Body of pancreas (tissue), 4 donors: ENCODE data around the gene PHC2.

ENCODE experiments used
- CTCF ChIP-seq, 7 experiments: fragments of 450-650 bp in 4 of 7; fragments of 200-600 bp in 3 of 7; sonication (generic) in 3 of 7; IDR thresholded peaks; one replicate each; pipeline ENCODE4 v1.5.1; 2016 to 2019; ENCODE audit warnings: antibody characterized with exemption in 7 of 7
- POLR2A ChIP-seq, 3 donors: fragments of 450-650 bp; IDR thresholded peaks; one replicate each; pipeline ENCODE4 v1.6.1; 2016; ENCODE audit warnings: antibody characterized with exemption in 3 of 3, mild to moderate bottlenecking in 2 of 3

- TF ChIP-seq POLR2A (IDR thresholded peaks at IDR 0.05) (no peak), CTCF (IDR thresholded peaks at IDR 0.05) (no peak)
These were observed 141.1 kb downstream of the PHC2 start for GRCh38 chr1:33289858-33290154.
